Stimulated activated CD8-positive, alpha-beta memory T cell treated with anti-CD3 and anti-CD28 coated beads, Interleukin-12 subunit alpha, Interleukin-12 subunit beta, amount 100 ng/mL, for 24 hours (primary cell): ENCODE measurements around the gene KCNC1.

Source experiments
- DNase-seq: peaks from one replicate; pipeline ENCODE4 v3.0.0-alpha.2; 2020; ENCODE audit errors: extremely low read depth

KCNC1 gene

DNA sequence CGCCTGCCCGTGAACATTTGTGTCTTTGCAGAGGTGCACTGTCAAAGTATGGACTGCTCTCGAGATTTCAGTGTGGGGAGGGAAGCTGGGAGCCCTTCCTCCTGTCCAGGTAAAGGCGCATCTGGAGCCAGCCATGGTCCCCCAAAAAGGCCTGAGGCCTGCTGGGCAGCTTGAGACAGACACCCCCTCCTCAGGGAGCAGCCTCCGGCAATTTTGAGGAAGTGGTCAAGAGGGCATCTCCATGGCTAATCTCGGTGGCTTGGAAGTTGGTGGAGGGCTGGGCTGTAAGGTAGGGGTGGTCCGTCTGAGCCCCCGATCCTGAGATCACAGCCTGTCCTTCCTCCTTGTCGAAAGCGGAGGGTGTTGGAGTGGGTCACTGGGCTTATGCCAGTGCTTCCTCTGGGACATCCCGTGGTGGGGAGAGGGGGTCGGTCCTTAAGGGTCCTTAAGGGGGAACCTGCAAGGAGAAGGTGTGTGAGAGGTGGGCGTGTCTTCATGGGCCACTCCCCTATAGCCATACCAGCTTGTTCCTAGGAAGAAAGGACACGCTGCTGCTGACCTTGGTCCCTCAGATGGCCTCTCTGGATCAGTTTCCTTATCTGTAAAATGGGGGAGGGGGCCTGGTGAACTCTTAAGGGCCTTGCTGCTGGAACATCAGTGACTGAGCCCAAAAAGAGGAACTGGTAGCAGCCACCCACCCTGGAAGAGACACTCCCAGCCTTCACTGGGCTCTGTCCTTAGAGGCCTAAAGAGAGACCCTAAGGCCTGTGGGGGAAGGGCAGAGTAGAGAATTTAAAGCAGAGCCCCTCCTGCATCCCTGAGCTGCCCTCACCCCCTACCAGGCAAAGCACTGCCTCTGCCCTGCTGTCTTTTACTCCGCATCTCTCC is 2.6 kb downstream of the KCNC1 start:
- DNase-seq, result no peak

- no peak for DNase-seq
These were observed 3.8 kb downstream of the KCNC1 start for GRCh38 chr11:17738151-17738973.

GRCh38 chr11:17739945-17740338 is 5.4 kb downstream of the KCNC1 start:
- no peak for DNase-seq

DNA sequence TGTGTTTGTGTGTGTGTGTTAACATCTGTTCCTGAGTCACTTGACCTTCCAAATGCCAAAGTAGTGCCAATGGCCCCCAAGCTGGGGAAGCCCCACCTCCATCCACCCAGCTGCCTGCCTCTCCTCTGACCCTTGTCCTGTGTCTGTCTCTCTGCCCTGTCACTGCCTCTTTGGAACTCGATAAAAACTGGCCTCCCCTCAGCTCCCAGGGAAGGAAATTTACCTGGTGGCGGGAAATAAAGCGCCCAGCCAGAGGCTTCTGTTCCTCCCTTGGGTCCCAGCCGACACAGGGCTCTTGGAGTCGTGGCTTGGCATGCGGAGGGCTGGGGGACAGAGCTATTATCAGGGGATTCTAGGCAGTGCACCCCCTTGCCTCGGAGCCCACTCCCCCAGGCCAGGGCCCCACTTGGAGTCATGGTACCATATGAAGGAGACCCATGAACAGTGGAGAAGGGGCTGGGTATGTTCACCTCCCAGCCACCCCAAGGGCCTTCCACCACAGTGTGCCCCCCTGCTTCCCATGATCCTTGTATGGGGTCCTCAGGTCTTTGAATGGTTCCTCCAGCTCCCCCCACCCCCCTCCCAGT is 6.2 kb downstream of the KCNC1 start:
- DNase-seq, result no peak

DNA sequence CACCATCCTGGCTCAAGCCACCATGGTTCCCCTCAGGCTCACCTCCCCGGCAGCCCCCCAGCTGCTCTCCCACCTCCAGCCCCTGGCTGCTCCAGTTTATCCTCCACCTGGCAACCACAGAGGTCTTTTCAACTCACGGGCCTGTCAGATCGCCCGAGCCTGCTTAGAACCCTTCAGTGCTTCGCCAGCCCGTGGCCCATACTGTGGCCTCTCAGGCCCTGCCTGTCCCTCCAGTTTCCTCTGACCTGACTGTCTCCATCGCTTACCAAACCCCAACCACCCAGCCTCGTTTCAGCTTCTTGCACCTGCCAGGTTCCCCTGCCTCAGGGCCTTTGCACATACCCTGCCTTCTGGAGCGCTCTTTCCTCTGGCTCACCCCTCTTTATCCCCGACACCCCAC is 6.9 kb downstream of the KCNC1 start:
- DNase-seq, result no peak

- no peak for DNase-seq
These were observed 7.4 kb downstream of the KCNC1 start for GRCh38 chr11:17742019-17742418.

- DNase-seq, result no peak
These were observed 8.6 kb downstream of the KCNC1 start for GRCh38 chr11:17743026-17743807.

DNA sequence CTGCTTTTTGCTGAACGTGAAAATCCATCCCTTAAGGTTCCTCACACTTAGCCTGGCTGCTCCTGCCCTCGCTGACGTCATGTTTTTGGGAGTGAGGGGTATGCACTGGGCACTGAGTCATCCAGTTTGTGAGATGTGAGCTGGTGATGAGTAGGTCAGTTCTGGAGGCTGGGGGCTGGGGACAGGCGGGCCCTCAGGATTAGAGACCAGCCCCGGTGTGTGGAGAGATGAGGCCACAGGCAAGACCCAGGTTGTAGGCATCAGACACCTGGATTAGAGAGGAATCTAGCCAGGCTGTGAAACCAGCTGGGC is 9.2 kb downstream of the KCNC1 start:
- no peak for DNase-seq

- DNase-seq, result no peak
These were observed 9.8 kb downstream of the KCNC1 start for GRCh38 chr11:17744151-17744940.

- no peak for DNase-seq
These were observed 10.6 kb downstream of the KCNC1 start for GRCh38 chr11:17745023-17745772.

DNA sequence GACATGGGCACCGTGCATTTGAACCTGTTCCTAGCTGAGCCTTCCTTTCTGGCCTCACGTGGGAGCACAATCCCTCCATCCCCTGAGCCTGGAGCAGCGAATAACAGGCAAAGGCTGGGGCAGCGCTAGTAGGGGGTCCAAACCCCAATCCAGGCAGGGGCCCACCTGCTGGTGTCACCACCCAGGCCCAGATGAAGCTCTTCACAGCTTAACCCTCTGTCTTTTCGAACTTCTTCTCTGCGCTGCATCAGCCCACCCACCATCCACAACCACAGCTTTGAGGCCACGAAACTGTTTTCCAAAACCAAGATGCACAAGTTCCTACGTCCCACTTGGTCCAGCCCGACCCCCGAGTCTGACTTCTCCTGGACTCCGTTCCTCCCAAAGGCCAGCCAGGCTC is 11.5 kb downstream of the KCNC1 start:
- no peak for DNase-seq

DNA sequence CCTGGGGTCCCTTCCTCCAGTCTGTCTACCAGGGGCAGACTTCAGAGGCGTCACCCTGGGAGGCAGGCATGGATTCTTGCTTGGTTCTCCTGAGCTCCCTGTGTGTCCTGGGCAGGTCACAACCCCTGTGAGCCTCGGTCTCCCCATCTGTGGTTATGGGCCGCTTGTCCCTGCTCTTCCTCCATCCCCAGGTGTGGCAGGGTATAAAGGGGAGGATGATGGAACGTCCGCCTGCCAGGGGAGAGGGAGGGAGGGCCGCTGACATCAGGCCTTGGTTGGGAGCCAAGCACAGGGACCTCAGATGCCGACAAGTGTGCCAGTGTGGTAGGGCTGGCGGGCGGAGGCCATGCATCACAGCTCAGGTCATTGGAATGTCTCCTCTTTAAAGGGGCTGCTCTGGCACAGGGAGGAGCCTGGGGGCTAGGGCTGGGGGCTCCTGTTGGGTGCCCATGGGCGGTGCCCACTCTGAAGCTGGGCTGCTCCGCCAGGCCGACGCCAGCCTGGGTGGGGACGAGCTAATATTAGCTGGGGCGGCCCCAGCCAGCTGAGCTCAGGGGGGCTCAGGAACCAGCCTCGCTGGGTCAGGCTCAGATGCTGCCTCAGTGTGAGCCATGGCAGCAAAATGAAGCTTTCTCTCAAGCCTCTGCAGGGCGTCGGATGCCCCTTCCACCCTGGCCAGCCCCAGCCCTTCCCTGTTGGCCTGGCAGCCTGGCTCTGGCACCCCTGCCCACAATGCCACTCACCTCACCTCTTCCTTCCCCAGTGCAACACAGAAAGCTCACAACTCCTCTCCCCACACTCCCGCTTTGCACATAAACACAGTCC is 12.8 kb downstream of the KCNC1 start:
- no peak for DNase-seq

GRCh38 chr11:17748044-17748443 is 13.5 kb downstream of the KCNC1 start:
- DNase-seq, result no peak

- DNase-seq, result no peak
These were observed 14.5 kb downstream of the KCNC1 start for GRCh38 chr11:17748761-17749721.

- DNase-seq, result no peak
These were observed 15.6 kb downstream of the KCNC1 start for GRCh38 chr11:17750013-17750800.

DNA sequence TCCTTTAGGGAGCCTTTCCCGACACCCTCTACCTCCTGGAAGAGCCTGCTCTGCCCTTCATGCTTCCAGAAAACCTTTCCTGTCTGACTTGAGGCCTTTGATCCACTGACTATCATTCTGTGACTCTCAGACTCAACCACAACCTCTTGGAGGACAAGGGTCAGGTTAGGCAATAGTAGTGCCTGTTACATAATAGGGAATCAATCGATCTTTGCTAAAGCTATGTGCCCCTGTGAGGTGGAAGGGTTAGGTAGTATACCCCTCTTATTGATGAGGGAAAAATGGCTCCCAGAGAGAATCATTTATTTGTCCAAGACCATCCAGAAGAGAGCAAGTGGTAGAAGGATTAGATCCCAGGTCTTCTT is 16.2 kb downstream of the KCNC1 start:
- no peak for DNase-seq

DNA sequence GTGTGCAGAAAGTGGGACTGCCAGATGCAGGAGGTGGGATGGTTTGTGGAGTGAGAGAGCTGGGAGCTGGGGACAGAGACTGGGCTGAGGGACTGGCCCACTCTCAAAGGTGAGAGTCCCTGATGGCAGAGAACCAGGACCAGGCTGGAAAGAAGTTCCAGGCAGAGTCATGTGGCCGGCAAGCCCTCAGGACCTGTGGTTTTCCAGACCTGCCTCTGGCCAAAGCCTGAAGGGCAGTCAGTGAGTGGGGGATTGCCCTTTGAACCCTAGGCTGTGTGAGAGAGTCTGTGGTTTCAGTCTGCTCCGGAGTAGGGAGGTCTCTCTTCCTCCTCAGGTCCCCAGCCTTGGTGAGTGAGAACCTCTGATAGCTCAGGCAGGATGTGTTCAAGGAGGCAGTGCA is 17.0 kb downstream of the KCNC1 start:
- DNase-seq, result no peak

DNA sequence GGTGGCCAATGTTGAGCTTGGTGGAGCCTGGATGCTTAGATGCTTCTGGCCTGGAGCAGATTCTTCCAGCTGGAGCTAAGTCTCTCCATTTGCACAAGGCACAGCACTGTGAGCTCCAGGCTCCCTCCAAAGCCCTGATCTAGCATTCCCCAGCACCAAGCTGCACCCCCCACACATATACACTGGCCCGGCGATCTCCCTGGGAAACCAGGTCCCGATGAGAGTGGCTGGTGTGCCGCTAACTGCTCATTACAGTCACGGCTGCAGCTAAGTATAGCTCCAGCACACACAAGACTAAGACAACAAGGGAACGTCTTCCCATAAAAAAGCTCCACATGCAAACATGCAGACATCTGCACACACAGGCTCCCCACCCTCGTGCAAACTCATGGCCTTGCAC is 17.6 kb downstream of the KCNC1 start:
- no peak for DNase-seq
